Ascending aorta (tissue), 2 donors: ENCODE measurements around the gene MAP3K15. TPM values are rescaled to one million over a fixed set of nuclear protein-coding genes. Genes with fewer than 3 reads are reported as not detected.
A peak's percentile ranks its signal among the peaks of the same experiment; 100 is the strongest.
"Not testable (repeated sequence)": the region's sequence is repeated elsewhere in the genome, so short reads cannot be mapped to it uniquely, and the experiment has no call there.

Source experiments
- DNase-seq, 2 donors: peaks; one replicate each; pipeline ENCODE4 v3.0.0-alpha.2; 2019; ENCODE audit warnings: low spot score in 2 of 2
- H3K27ac ChIP-seq, 2 donors: fragments of 200-600 bp; sonication (generic); one replicate each; pipeline ENCODE4 v1.5.1; 2016 to 2017; ENCODE audit warnings: mild to moderate bottlenecking in 1 of 2
- H3K27me3 ChIP-seq: fragments of 200-600 bp; sonication (generic); one replicate; pipeline ENCODE4 v1.5.1; 2017
- H3K36me3 ChIP-seq, 2 donors: fragments of 200-600 bp; sonication (generic); one replicate each; pipeline ENCODE4 v1.5.1; 2016
- H3K4me1 ChIP-seq, 2 donors: fragments of 200-600 bp; sonication (generic); one replicate each; pipeline ENCODE4 v1.5.1; 2016 to 2017; ENCODE audit warnings: mild to moderate bottlenecking in 1 of 2
- H3K4me3 ChIP-seq, 2 donors: fragments of 200-600 bp; sonication (generic); one replicate each; pipeline ENCODE4 v1.5.1; 2016 to 2017; ENCODE audit warnings: mild to moderate bottlenecking in 1 of 2
- H3K9me3 ChIP-seq, 2 donors: fragments of 200-600 bp; sonication (generic); one replicate each; pipeline ENCODE4 v1.5.1; 2016
- intact Hi-C: fragments of 100-400 bp; cut with DNase I; formaldehyde crosslinking; loops from one replicate; pipeline ENCODE4 v1.15.1; 2023
- total RNA-seq: library from RNA; depleted of rRNA; stranded (reverse); fragments of >200 nt; gene quantifications from one replicate; pipeline ENCODE4 v1.1.0, GENCODE V29; 2016
- TF ChIP-seq, protein P1 (sequence below), 3 experiments: fragments of 200-600 bp in 2 of 3; fragments of 450-650 bp in 1 of 3; sonication (generic) in 2 of 3; IDR thresholded peaks; one replicate each; pipeline ENCODE4 v1.5.1; 2016 to 2019; ENCODE audit warnings: antibody characterized with exemption in 3 of 3, mild to moderate bottlenecking in 1 of 3, moderate library complexity in 1 of 3

Gene MAP3K15
- total RNA-seq, 1 donor from 2014 or later: 0.21 TPM

GRCh38 chrX:19513383-19513782 is 1.9 kb downstream of the MAP3K15 start:
- TF ChIP-seq, protein P1, sequence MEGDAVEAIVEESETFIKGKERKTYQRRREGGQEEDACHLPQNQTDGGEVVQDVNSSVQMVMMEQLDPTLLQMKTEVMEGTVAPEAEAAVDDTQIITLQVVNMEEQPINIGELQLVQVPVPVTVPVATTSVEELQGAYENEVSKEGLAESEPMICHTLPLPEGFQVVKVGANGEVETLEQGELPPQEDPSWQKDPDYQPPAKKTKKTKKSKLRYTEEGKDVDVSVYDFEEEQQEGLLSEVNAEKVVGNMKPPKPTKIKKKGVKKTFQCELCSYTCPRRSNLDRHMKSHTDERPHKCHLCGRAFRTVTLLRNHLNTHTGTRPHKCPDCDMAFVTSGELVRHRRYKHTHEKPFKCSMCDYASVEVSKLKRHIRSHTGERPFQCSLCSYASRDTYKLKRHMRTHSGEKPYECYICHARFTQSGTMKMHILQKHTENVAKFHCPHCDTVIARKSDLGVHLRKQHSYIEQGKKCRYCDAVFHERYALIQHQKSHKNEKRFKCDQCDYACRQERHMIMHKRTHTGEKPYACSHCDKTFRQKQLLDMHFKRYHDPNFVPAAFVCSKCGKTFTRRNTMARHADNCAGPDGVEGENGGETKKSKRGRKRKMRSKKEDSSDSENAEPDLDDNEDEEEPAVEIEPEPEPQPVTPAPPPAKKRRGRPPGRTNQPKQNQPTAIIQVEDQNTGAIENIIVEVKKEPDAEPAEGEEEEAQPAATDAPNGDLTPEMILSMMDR (IDR thresholded peaks at IDR 0.05): no peak
- H3K4me3 ChIP-seq: peak overlapping the region in 1 of 2 donors; percentile 23
- no peaks in the 10 kb centered on the region for H3K27me3 ChIP-seq
- no peak overlapping the region for H3K27ac ChIP-seq
- no peak for DNase-seq
- H3K9me3 ChIP-seq: no peaks in the 10 kb centered on the region
- H3K4me1 ChIP-seq: no peaks in the 10 kb centered on the region
- no peaks in the 10 kb centered on the region for H3K36me3 ChIP-seq
- intact Hi-C loops: loop anchor here (10.0 kb wide), 1 partner anchor 139 kb away; no protein-coding TSS in a partner anchor

DNA sequence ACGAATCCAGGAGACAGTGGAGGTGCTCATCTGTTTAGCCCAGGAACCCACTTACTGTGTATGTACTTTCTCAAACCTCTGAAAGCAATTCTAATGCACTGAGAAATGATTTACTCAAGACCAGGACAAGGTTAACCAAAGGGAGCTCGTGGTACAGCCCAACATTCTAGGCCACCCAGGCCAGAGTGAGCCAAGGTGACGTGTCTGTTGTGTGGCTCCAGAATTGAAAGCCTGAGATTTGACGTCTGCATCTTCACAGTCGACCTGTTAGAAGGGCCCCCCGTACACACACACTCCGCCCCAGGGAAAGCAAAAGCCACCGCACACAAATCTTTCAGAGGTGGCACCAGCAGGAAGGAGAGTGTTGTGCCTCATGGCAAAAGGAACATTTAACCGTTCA is 2.3 kb downstream of the MAP3K15 start:
- no peaks in the 10 kb centered on the region for H3K27me3 ChIP-seq
- TF ChIP-seq, protein P1 (IDR thresholded peaks at IDR 0.05): no peak
- DNase-seq: no peak
- H3K36me3 ChIP-seq: no peaks in the 10 kb centered on the region
- H3K9me3 ChIP-seq: no peaks in the 10 kb centered on the region
- H3K4me3 ChIP-seq: no peak overlapping the region
- no peaks in the 10 kb centered on the region for H3K4me1 ChIP-seq
- no peak overlapping the region for H3K27ac ChIP-seq
- intact Hi-C loops: loop anchor here (10.0 kb wide), 1 partner anchor 138 kb away; no protein-coding TSS in a partner anchor

DNA sequence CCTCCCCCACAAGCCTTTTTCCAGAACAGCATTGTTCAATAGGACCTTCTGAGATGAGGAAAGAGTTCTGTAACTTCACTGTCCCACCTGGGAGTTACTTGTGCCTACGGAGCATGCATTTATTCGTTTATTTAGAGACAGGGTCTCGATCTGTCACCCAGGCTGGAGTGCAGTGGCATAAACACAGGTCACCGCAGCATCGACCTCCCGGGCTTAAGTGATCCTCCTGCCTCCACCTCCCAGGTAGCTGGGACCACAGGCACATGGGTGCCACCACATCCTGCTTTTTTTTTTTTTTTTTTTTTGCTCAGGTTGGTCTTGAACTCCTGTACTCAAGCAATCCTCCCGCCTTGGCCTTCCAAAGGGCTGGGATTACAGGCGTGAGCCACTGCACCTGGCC is 2.9 kb downstream of the MAP3K15 start:
- Histone ChIP-seq H3K36me3 (no peaks in the 10 kb centered on the region), H3K9me3 (no peaks in the 10 kb centered on the region)
- no peak for DNase-seq

DNA sequence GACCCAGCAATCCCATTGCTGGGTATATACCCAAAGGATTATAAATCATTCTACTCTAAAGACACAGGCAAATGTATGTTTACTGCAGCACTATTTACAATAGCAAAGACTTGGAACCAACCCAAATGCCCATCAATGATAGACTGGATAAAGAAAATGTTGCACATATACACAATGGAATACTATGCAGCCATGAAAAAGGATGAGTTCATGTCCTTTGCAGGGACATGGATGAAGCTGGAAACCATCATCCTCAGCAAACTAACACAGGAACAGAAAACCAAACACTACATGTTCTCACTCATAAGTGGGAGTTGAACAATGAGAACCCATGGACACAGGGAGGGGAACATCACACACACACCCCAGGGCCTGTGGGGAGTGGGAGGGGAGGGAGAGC is 3.5 kb downstream of the MAP3K15 start:
- H3K9me3 ChIP-seq, H3K36me3 ChIP-seq, H3K27ac ChIP-seq, H3K27me3 ChIP-seq, DNase-seq, H3K4me3 ChIP-seq, H3K4me1 ChIP-seq: not testable (repeated sequence)
- intact Hi-C loops: loop anchor here (10.0 kb wide), 1 partner anchor 137 kb away; no protein-coding TSS in a partner anchor

More for the DNA sequence above, 2.9 kb downstream of the MAP3K15 start:
- TF ChIP-seq, protein P1 (IDR thresholded peaks at IDR 0.05): no peak
- Histone ChIP-seq H3K27me3 (no peaks in the 10 kb centered on the region), H3K4me1 (no peaks in the 10 kb centered on the region), H3K4me3 (no peak overlapping the region), H3K27ac (no peak overlapping the region)
- intact Hi-C loops: loop anchor here (10.0 kb wide), 1 partner anchor 138 kb away; no protein-coding TSS in a partner anchor

- H3K27me3 ChIP-seq: no peaks in the 10 kb centered on the region
- H3K27ac ChIP-seq: no peak overlapping the region
- no peaks in the 10 kb centered on the region for H3K36me3 ChIP-seq
- intact Hi-C loops: no loop called here
- H3K4me3 ChIP-seq: no peak overlapping the region
- no peaks in the 10 kb centered on the region for H3K9me3 ChIP-seq
- TF ChIP-seq, protein P1 (IDR thresholded peaks at IDR 0.05): no peak
- no peak for DNase-seq
- no peaks in the 10 kb centered on the region for H3K4me1 ChIP-seq
These were observed 18.6 kb downstream of the MAP3K15 start for GRCh38 chrX:19496711-19497110.

DNA sequence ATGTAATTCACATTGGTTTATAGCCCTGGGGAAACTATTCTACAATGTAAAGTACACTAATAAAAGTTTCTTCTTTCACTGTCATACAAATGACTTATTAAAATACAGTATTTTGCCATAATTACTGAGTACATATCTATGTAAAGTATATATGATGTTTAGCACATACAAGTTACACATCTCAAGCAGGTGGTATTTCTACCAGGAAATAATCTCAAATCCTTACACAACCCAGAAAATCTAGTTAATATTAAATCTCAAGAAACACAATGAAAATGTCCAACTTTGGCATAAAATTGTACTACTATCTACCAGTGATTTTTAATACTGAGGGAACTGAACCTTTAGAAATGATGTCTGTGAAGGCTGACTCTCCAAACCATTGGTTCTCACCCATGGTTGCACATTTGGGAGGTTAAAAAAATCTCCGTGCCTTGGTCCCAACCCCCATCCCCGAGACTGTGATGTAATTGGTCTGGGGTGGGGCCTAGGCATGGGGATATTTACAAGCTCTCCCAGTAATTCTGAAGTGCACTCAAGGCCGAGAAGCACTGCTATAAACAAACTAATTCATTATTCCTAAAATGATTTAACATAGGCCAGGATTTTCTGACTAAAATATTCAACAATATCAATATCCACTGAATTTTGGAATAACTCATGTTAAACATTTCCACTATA is 27.6 kb downstream of the MAP3K15 start:
- H3K27me3 ChIP-seq: no peaks in the 10 kb centered on the region
- intact Hi-C loops: no loop called here
- no peak overlapping the region for H3K4me3 ChIP-seq
- no peaks in the 10 kb centered on the region for H3K36me3 ChIP-seq
- TF ChIP-seq, protein P1 (IDR thresholded peaks at IDR 0.05): no peak
- no peak overlapping the region for H3K27ac ChIP-seq
- H3K4me1 ChIP-seq: no peaks in the 10 kb centered on the region
- no peak for DNase-seq
- no peaks in the 10 kb centered on the region for H3K9me3 ChIP-seq
